Right ventricle myocardium superior (tissue), 1 donor: ENCODE measurements around the gene PLK3. TPM values are rescaled to one million over a fixed set of nuclear protein-coding genes. Genes with fewer than 3 reads are reported as not detected.
"Not testable (repeated sequence)": the region's sequence is repeated elsewhere in the genome, so short reads cannot be mapped to it uniquely, and the experiment has no call there.

Experiments
- ATAC-seq: fragments of 200-7000 bp; cut with Tn5 transposase; one replicate; pipeline ENCODE4 v1.9.1; 2020; ENCODE audit warnings: mild to moderate bottlenecking; ENCODE audit not compliant: poor library complexity
- DNase-seq: peaks from one replicate; pipeline ENCODE4 v3.0.0-alpha.2; 2020
- intact Hi-C: fragments of 100-400 bp; cut with DNase I; formaldehyde crosslinking; loops from one replicate; pipeline ENCODE4 v1.11.2; 2022
- total RNA-seq: library from RNA; stranded (reverse); fragmentation: NEBNext Ultra II Directional; extraction: Animal tissue kit (Norgen Biotek cat#: 25700); gene quantifications from one replicate; pipeline ENCODE4 v1.2.1, GENCODE V29; 2021
- donor health status: DM: no; HTN: yes; CAD: no; lungs with severe emphysema.

Gene PLK3
- total RNA-seq, 1 donor from 2014 or later: 6.2 TPM

DNA sequence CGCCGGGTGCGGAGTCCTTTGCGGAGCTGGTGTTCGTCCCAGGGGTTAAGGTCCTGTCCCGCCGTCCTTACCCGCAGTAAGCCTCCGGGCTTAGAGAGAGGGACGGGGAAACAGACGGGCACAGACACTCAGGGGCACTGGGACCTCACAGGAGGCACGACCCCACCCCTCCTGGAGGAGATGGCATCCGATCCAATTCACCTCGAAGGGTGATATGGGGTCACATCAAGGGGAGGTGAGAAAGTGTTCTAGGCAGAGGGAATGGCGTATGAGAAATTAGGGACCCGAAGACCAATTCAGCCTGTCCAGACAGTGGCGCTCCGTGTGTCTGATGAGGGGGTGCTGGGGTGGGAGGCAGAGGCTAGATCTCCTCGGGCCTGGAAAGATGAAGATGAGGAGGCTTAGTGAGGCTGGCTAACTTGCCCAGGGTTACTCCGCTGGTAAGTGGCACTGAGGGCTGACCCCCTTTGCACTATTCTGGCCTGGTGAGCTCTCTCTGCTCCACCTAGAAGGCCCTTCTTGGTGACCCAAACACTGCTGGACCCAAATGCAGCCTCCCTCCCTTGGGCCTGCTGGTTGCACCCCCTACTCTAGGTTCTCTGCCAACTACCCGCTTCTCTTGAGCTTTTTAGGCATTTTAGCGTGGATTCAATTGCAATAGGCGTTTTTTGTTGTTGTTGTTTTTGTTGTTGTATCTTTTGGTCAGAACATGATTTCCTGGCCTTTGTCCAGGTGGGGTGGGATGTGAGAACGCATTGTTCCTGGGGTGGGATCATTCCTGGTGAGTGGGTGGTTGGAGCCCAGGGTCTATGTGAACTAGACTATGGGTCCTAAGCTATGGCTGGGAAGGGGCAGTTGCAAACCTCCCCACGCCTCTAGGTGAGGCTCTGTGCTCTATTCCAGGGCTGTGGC lies 20.4 kb downstream of the PLK3 start:
- intact Hi-C loops: no loop called here
- peak; percentile 19 for ATAC-seq
- peak; percentile 11 for DNase-seq

DNA sequence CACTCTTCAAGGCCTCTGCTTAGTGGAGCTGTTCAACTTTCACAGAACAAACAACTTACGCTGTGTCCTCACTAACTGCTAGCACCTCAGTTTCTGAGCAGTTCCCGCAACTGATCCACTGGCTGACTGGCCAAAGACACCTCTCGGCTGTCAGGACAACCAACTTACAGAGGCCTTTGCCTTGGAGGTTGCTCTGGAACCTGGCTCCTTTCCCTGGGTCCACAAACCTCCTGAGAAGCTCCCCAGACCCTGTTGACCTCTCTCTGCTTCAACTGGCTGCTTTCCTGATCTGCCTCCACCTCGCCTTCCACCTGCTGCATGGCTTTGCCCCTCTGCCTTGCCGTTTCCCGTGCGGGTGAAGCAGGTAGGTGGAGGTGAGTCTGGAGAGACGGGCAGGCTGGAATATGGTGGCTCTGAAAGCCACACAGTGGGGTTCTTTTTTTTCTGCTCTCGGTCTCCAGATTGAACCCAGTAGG lies 21.1 kb downstream of the PLK3 start:
- no peak for DNase-seq
- intact Hi-C loops: no loop called here
- no peak for ATAC-seq

DNA sequence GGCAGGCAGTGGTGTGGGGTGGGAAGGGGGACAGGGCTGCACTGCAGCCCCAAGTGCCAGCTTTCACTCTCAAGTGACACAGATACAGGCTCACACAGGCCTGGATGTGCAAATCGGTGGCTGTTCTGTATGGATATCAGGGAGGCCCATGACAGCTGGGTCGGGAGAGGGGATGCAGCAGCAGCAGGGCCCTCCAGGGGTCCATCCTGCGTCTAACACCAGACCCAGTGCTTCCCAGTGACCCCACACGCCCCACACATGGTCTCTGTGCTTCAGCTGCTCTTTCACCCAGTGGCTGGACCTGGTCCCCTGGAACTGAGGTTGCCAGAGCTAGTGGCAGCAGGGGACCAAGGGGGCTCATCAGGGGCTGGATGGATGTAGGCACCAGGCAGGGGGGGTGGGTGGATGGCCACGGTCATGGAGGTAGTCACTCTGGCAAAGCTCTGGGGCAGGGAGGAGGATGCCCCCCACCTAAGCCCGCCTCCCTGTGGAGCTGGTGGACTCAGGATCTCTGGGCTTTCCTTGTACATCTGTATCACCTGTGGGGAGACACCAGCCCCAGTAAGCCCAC lies 22.0 kb downstream of the PLK3 start:
- intact Hi-C loops: no loop called here
- ATAC-seq: no peak

DNA sequence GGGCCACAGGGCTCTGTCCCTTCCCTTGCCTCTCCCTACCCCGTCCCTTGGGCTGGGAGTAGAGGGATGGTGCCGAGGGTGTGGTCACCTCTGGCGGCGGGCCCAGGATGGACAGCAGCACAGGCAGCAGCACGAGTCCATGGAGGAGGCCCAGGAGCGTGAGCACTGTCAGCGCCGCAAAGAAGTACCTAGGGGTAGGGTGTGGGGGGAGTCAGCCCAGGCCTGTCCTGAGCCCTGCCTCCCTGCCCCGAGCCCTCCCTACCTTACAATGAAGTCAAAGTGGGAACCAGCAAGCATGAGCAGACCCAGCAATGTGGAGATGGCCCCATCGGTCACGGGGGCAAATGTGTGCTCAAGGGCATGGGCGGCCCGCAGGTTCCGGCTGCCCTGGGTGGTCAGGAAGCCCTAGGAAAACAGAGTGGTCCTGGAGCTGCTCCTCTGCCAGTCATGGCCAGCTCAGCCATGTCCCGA lies 22.8 kb downstream of the PLK3 start:
- intact Hi-C loops: no loop called here
- ATAC-seq (no peak), DNase-seq (peak; percentile 54)

More for the DNA sequence above, 22.0 kb downstream of the PLK3 start:
- no peak for DNase-seq

DNA sequence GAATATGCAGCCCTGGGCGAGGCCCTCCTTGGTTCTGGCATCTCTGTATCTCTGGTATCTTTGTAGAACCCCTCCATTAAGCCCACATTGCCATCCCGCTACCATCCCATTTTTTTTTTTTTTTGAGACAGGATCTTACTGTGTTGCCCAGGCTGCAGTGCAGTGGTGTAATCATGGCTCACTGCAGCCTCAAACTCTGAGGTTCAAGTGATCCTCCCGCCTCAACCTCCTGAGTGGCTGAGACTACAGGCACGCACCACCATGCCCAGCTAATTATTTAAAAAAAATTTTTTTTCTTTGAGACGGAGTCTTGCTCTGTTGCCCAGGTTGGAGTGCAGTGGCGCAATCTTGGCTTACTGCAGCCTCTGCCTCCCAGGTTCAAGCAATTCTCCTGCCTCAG lies 24.2 kb downstream of the PLK3 start:
- ATAC-seq, intact Hi-C loops, DNase-seq: not testable (repeated sequence)

DNA sequence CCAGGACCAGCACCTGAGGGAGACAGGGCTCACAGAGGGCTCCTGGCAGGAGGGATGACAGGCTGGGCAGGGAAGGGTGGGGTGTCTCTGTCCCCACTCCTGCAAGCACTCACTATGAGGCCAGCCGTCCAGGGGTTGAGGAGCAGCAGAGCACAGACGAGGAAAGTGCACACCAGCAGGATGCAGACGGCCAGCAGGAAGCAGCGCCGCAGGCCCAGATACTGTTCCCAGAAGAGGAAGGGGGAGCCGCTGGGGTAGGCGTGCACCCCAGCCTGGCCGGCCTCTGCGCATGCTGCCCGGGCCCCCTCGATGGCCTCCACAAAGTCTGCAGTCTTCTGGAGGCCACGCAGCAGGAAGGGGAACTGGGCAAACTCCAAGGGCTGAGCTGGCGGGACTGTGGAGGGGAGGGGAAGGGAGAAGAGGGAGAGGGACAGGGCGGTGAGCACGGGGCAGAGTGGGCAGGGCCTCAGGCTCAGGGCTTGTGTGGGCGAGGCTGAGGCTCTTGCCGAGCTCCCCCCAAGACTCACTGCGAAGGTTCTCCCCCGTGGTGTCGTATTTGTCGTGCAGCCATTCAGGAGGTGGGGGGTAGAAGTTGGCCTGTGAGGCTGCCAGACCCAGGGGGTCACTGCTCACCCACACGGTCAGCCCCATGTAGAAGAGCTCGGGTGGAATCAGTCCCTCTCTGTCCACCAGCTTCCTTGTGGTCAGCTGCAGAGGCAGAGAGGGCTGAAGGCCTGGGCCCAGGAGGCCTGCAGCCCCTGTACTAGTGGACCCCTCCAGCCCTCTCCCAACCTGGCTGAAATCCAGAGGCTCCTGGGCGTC lies 26.4 kb downstream of the PLK3 start:
- DNase-seq (peak; percentile 85), ATAC-seq (peak; percentile 81)
- intact Hi-C loops: no loop called here

DNA sequence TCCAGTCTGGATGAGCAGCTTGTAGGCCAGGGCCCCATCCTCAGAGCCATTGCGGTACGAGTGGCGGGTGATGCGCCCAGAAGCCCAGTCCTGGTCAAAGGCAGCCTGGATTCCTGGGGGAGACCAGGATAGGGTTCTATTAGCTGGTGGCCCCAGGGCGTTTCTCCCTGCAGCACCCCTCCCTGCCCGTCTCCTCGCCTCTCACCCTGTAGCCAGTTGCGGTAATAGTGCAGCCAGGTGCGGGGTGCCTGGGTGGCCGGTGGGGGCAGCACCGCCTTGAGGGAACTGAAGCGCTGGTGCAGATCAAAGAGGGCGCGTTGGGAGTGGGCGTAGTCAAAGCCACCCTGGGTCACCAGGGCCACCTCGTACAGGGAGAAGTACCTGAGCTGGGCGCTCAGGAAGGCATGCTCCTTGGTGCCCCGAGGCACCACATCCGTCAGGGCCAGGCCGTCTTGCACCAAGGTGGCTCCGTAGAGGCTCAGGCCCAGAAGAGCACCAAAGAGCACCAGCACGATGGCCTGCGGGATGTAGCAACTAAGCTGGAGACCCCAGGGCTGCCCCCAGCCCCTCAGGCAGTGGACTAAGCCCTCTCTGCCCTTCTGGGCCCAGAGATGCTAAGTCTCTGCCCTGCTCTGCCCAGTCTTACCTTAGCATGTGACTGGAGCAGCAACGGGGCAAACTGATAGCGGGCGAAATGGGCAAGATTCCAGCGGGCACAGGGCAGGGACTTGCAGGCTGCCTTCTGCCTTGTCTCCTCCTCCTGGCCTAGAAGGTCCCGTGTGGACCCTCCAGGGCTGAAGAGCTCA lies 27.2 kb downstream of the PLK3 start:
- ATAC-seq (no peak), DNase-seq (no peak)
- intact Hi-C loops: no loop called here

DNA sequence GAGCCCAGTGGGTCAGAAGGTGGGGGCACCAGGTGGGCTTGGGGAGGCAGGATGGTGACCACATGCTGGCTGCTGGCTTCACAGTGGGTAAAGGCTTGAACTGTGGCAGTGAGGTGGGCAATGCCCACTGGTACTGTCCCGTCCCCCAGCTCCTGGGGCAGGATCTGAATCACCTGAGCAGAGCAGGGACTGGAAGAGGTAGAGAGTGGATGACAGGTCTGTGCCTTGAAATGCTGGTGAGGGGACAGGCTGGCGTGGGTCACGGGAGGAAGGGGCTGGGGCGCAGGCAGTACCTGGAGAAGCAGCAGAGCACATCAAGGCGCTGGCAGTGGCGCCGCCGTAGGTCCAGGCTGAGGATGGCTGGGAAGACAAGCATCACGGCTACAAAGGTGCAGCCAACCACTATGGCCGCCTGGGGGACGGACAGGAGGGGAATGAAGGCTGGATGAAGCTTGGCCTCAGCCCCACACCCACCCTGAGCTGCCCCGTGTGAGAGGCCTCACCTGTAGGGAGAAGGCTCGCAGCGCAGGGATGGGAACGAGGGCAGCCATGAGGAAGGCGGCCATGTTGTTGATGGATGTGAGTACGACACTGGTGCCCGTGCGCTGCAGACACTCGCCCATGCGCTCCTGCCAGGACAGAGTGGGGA lies 27.9 kb downstream of the PLK3 start:
- intact Hi-C loops: no loop called here
- DNase-seq (no peak), ATAC-seq (no peak)

DNA sequence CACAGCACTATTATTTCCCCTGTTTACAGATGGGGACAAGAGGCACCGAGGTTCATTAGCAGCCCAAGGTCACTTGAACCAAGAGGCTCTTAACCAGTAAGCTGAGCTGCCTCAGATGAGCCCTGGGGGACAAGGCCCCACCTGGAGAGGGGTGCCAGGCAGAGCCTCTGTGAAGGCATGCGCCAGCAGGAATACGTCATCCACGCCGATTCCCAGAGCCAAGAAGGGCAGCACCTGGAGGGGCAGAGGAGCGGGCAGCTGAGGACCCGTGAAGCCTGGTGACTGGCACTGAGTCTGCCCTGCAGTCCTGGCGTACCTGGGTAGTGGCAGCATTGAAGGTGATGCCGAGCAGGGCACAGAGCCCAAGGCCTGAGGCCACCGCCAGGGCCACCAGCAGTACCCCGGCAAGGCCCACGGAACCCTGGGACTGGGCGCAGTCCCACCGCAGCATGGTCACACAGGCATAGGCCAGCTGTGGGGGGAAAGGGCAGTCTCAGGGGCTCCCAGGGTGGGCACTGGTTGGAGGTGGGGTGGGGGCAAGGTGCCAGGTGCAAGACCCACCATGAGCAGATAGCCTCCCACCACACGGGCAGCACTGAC lies 28.8 kb downstream of the PLK3 start:
- ATAC-seq: no peak
- DNase-seq: no peak
- intact Hi-C loops: no loop called here

DNA sequence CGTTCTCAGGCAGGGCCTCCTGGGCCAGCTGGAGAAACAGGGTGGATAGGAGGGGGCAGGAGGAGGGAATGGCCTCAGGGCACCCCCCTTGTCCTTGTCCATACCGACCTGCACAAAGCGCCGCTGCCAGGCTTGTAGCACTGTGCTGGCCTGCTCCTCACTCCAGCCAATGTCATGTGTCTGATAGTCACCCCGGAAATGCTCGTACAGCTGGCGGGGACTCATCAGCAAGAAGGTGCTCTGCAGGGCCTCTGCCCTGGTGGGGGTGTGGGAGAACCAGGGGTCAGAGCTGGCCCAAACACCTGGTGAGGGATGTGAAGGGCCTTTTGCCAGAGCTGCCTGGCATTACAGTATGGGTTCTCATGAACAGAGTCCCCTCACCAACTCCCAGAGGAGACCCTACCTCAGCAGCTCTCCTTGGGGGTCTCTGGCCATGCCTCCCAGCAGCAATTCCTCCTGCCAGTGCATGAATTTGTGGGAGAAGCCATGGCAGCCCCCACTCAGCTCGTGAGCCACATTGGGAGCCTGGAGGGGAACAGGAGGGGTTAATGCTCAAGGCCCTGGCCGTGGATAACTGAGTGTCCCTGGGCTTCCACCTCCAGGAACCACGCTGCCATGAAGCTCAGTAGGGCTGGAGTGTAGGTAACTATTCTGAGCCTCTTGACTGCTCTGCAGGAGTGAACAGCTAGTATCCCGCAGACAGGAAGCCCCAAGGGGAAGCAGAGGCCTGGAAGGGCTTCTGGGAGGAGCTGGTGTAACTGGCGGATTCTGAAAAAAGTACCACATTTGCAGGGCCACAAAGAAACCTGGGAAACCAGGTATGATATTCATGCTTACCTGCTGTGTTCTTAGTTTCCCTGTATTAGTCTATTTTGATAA lies 29.6 kb downstream of the PLK3 start:
- ATAC-seq (no peak), DNase-seq (no peak)
- intact Hi-C loops: loop anchor here (10.0 kb wide), 1 partner anchor 45 kb away; the partner anchor contains the start of gene BEST4

DNA sequence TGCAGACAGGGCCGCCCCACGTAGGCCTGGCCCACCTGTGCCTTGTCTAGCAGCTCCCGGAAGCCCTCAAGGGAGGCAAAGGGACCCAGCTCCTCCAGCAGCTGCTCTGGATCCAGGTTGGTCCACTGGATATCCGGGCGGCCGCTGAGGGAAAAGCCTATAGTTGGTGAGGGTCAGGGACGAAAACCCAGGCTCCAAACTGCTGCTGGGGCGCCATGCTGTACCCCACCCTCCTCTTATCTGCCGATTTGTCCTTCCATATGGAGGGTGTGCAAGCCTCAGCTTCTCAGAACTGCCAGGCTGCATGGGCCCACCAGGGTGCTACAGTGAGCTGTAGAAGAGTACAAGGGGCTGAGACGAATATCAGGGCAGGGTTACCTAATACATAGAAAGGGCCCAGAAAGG lies 30.7 kb downstream of the PLK3 start:
- DNase-seq: no peak
- intact Hi-C loops: loop anchor here (10.0 kb wide), 1 partner anchor 46 kb away; the partner anchor contains the start of gene BEST4
- ATAC-seq: no peak

DNA sequence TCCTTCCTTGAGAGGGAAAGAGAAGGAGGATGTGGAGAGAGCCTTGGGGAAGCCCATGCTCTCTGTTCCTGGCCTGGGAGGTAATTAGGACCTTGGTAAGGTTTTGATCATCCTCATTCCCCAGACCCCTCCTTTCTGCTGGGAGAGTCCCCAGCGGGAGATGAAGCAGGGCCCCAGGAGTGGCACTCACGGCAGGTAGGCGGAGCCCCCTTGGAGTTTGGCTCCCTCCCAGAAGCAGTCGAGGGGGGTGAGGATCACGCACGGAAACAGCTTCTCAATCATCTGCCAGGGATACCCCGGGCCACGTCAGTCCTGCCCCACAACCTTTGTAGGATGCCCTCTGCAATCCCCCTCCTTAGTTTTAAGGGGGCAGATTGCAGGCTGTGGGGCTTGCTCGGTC lies 31.3 kb downstream of the PLK3 start:
- intact Hi-C loops: loop anchor here (10.0 kb wide), 1 partner anchor 47 kb away; the partner anchor contains the start of gene BEST4
- DNase-seq (no peak), ATAC-seq (no peak)

DNA sequence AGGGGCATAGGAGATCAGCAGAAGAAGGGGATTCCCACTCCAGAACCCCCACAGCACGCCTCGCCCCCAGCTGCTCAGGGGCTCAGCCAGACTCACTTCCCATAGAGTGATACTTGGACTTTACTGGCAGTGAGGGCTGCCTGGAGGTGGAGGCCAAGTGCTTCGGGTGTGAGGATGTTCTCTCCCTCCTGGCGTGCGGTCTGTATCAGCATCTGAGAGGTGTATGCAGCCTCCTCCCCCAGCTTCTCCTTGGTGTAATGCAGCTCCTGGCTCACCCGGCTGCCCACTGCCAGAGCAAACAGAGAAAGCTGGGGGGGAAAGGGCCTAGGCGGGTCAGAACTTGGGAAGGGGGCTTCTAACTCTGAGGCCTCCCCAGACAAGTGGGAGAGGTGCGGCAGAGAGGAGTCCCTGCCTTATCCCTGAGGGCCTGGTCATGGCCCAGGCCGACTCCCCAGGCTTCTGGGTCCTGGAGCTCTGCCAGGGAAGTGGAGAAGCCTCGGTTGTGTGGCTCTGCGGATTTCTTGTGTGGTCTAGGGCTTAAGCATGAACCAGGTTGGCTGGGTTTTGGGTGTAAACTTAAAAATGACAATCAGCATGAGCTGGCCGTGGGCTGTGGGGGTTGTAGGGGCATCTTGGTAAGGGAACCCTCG lies 32.0 kb downstream of the PLK3 start:
- ATAC-seq (no peak), DNase-seq (no peak)
- intact Hi-C loops: loop anchor here (10.0 kb wide), 1 partner anchor 47 kb away; the partner anchor contains the start of gene BEST4

DNA sequence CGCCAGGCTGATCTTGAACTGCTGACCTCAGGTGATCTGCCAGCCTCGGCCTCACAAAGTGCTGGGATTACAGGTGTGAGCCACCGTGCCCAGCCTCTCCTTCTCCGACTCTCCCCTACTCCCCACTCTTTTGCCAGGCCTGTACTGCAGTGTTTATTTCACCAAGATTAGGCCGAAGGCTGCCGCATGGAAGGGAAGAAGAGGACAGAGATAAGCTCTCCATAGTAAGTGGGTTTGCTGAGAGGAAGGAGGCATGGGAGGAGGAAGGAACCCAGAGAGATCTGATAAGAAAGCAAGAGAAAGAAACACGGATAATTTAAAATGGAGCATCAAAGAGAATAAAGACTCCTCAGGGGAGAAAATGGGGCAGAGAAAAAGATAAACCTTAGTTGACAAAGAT lies 34.2 kb downstream of the PLK3 start:
- intact Hi-C loops: loop anchor here (10.0 kb wide), 1 partner anchor 50 kb away; the partner anchor contains the start of gene BEST4
- ATAC-seq: no peak
- DNase-seq: no peak

DNA sequence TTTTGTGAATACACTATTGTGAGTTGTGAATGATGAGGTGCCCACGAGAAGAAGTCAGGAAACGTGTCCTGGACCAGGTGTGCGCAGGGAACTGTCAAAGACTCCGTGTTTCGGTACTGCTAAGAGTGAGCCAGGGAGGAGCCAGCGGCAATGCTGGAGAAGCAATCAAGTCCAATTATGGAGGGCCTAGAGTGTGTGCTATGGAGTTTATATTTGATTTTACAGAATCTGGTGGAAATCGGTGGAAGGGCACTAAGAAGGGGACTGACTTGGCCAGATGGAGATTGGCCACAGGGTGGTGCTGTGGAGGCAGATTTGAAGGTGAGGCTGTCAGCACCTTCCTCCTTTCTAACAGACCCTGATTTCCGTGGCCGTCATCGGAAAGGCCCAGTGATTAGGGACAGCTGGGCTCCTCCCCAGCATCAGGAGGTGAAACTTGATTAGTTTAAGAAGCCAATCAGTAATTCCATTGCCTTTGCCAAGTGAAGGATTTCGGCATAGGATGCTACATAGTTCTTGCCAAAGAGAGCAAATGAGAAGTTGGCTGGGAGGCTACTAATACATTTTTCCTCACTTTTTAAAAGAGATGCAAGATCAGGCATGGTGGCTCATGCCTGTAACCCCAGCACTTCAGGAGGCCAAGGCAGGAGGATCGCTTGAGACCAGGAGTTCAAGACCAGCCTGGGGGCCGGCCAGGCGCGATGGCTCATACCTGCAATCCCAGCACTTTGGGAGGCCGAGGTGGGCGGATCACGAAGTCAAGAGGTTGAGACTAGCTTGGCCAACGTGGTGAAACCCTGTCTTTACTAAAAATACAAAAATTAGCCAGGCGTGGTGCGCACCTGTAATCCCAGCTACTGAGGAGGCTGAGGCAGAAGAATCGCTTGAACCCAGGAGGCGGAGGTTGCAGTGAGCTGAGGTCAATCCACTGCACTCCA lies 35.8 kb downstream of the PLK3 start:
- intact Hi-C loops: loop anchor here (5.0 to 10.0 kb wide), 2 partner anchors 51 to 176 kb away; partner anchors contain the start of genes BEST4, HECTD3 and UROD
- peak; percentile 89 for ATAC-seq

More for the DNA sequence above, 35.8 kb downstream of the PLK3 start:
- peak; percentile 88 for DNase-seq
